Liver (tissue), 3 donors: ENCODE measurements around the gene PAX8.
"Not testable (repeated sequence)": the region's sequence is repeated elsewhere in the genome, so short reads cannot be mapped to it uniquely, and the experiment has no call there.

ENCODE experiments used
- FOXA1 ChIP-seq: IDR thresholded peaks from 2 replicates; pipeline ENCODE4 v1.6.1; 2016; ENCODE audit warnings: antibody characterized with exemption
- GABPA ChIP-seq, 2 donors: IDR thresholded peaks in 1 of 2; conservative IDR thresholded peaks in 1 of 2; 2 replicates each; pipeline ENCODE4 v1.6.1; 2016; ENCODE audit warnings: antibody characterized with exemption in 2 of 2, mild to moderate bottlenecking in 1 of 2, moderate library complexity in 1 of 2
- JUND ChIP-seq, 2 donors: IDR thresholded peaks; 2 replicates each; pipeline ENCODE4 v1.6.1; 2016; ENCODE audit warnings: antibody characterized with exemption in 2 of 2
- NR2F2 ChIP-seq: IDR thresholded peaks from 2 replicates; pipeline ENCODE4 v1.6.1; 2016; ENCODE audit warnings: antibody characterized with exemption
- RAD21 ChIP-seq, 2 donors: IDR thresholded peaks; 2 replicates each; pipeline ENCODE4 v1.6.1; 2016; ENCODE audit warnings: antibody characterized with exemption in 2 of 2, mild to moderate bottlenecking in 2 of 2
- RXRA ChIP-seq, 2 donors: IDR thresholded peaks; 2 replicates each; pipeline ENCODE4 v1.6.1; 2017 to 2018; ENCODE audit warnings: antibody characterized with exemption in 2 of 2, mild to moderate bottlenecking in 1 of 2
- TAF1 ChIP-seq: conservative IDR thresholded peaks from 2 replicates; pipeline ENCODE4 v1.6.1; 2016; ENCODE audit warnings: antibody characterized with exemption, mild to moderate bottlenecking
- YY1 ChIP-seq: IDR thresholded peaks from 2 replicates; pipeline ENCODE4 v1.6.1; 2016; ENCODE audit warnings: antibody characterized with exemption, mild to moderate bottlenecking
- TF ChIP-seq, protein P1 (sequence below): fragments of 150-350 bp; IDR thresholded peaks from 2 replicates; pipeline ENCODE4 v1.5.1; 2017; ENCODE audit warnings: improper control_type of control experiment, low read depth, low read length; ENCODE audit not compliant: missing input control
- TF ChIP-seq, protein P2 (sequence below): IDR thresholded peaks from 2 replicates; pipeline ENCODE4 v1.6.1; 2016; ENCODE audit warnings: antibody characterized with exemption
- TF ChIP-seq, protein P3 (sequence below): IDR thresholded peaks from 2 replicates; pipeline ENCODE4 v1.6.1; 2016; ENCODE audit warnings: antibody characterized with exemption
- donor health status: healthy.
- donor health status: healthy.

DNA sequence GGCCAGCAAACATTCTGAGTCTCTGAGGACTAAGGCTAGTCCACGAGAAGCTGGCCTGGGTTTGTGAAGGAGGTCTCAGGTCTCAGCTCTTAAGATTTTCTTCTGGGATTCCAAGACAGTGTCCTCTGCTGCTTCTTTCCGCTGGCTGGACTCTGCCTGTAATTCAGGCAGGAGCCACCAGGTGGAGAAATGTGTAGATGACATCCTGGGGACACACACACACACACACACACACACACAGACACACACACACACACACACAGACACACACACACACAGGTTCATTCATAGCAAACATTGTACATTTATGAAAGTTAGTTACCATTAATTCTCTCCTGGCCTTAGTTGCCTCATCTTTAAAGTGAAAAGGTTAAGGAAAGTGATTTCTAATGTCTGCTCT, 18.9 kb upstream of the PAX8 start:
- TF ChIP-seq RAD21 (IDR thresholded peaks at IDR 0.05): peak; percentile 62 to 73
- not testable (repeated sequence) for TF ChIP-seq FOXA1; JUND (IDR thresholded peaks at IDR 0.05); TAF1; YY1; NR2F2; RXRA (IDR thresholded peaks at IDR 0.05)
- TF ChIP-seq, protein P1, sequence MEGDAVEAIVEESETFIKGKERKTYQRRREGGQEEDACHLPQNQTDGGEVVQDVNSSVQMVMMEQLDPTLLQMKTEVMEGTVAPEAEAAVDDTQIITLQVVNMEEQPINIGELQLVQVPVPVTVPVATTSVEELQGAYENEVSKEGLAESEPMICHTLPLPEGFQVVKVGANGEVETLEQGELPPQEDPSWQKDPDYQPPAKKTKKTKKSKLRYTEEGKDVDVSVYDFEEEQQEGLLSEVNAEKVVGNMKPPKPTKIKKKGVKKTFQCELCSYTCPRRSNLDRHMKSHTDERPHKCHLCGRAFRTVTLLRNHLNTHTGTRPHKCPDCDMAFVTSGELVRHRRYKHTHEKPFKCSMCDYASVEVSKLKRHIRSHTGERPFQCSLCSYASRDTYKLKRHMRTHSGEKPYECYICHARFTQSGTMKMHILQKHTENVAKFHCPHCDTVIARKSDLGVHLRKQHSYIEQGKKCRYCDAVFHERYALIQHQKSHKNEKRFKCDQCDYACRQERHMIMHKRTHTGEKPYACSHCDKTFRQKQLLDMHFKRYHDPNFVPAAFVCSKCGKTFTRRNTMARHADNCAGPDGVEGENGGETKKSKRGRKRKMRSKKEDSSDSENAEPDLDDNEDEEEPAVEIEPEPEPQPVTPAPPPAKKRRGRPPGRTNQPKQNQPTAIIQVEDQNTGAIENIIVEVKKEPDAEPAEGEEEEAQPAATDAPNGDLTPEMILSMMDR: peak; percentile 51
- TF ChIP-seq, protein P2, sequence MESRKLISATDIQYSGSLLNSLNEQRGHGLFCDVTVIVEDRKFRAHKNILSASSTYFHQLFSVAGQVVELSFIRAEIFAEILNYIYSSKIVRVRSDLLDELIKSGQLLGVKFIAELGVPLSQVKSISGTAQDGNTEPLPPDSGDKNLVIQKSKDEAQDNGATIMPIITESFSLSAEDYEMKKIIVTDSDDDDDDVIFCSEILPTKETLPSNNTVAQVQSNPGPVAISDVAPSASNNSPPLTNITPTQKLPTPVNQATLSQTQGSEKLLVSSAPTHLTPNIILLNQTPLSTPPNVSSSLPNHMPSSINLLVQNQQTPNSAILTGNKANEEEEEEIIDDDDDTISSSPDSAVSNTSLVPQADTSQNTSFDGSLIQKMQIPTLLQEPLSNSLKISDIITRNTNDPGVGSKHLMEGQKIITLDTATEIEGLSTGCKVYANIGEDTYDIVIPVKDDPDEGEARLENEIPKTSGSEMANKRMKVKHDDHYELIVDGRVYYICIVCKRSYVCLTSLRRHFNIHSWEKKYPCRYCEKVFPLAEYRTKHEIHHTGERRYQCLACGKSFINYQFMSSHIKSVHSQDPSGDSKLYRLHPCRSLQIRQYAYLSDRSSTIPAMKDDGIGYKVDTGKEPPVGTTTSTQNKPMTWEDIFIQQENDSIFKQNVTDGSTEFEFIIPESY: not testable (repeated sequence)
- TF ChIP-seq, protein P3, sequence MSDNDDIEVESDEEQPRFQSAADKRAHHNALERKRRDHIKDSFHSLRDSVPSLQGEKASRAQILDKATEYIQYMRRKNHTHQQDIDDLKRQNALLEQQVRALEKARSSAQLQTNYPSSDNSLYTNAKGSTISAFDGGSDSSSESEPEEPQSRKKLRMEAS: not testable (repeated sequence)
- peak in 1 of 2 donors; percentile 33 for TF ChIP-seq GABPA (IDR thresholded peaks at IDR 0.05 in 1 of 2, conservative IDR thresholded peaks at IDR 0.05 in 1 of 2)
